A549 treated with Mapracorat at 1 μM for 4 hours (cell line): ENCODE measurements around the gene ELN. TPM values are rescaled to one million over a fixed set of nuclear protein-coding genes. Genes with fewer than 3 reads are reported as not detected.

Experiments
- total RNA-seq: library from RNA; stranded (reverse); fragments of 200-300 nt; extraction: Qiagen RNA extraction; gene quantifications from 5 replicates; pipeline ENCODE4 v1.2.3, GENCODE V29; 2022

Gene ELN
- 0.05 to 0.10 TPM (median 0.06 TPM) in 3 of 5 replicates, not detected in the others for total RNA-seq

DNA sequence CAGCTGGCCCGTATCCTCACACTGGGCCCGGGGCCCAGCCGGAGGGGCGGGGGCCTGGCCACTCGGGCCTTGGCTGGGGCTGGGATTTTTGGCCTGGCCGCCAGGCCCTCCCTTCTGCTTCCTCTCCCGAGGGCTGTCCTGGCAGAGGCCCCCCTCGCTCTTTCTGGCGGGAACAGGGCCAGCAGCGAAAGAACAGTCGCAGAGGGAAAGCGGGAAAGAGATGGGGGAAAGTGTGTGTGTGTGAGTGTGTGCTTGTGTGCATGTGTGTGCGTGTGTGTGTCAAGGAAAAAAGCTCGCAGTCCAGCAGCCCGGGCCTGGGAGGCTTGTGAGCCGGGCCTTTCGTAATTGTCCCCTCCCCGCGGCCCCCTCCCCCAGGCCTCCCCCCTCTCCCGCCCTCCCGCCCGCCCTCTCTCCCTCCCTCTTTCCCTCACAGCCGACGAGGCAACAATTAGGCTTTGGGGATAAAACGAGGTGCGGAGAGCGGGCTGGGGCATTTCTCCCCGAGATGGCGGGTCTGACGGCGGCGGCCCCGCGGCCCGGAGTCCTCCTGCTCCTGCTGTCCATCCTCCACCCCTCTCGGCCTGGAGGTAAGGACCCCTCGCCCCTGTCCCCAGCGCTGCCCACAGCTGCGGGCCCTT is at the start of gene ELN:
TSS of gene ELN (plus strand) at position 491 of the 638 bp plus-strand sequence. CDS start at position 506, 15 bp downstream.

DNA sequence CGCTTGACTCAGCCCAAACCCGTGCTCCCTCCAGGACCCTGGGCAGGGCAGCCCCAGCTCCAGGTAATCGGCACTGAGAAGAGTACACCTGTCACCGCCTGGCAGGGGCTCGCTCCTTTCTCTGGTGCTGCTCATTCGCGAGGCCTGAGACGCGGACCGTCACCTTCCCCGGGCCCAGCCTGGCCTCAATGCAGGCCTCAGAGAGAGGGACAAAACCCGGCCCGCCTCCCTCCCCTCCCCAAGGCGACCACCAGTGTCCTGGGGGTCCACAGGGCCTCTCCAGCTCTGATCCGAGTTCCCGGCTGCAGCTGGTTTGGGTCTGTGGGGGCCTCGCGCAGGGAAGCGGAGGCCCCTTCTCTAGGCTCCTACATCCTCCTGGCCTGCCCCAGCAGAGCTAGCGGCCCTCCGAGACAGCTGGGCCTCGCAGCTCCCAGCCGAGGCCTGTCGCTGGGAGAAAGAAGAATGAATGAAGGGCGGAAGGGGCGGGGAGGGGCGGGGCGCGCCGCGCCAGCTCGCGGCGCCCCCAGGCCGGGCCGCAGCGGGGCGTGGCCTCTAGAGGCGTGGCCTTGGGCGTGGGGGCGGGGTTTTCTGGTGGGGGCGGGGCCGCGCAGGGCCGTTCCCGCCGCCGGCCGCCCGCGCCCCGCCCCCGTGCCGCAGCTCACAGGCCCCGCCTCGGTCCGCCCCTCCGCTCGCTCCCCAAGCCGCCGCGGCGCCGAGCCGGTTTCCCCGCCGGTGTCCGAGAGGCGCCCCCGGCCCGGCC is 55.3 kb downstream of the ELN start, which contains the start of gene LIMK1:
TSS of gene LIMK1 (plus strand) at position 688 of the 760 bp plus-strand sequence. CDS start 187 bp downstream, outside the sequence.

Other genes starting within 250 kb of the ELN start
- gene CLDN4, start 197.2 kb upstream of the ELN start, total RNA-seq = 3.1 to 6.1 TPM (median 3.9 TPM) in 5 replicates
- 6.3 to 12.0 TPM (median 10.8 TPM) in 5 replicates for gene METTL27, start 185.7 kb upstream of the ELN start, total RNA-seq
- gene TMEM270, start 167.0 kb upstream of the ELN start, total RNA-seq = 0.16 to 0.40 TPM (median 0.22 TPM) in 3 of 5 replicates, not detected in the others
- 27.2 to 33.3 TPM (median 31.9 TPM) in 5 replicates for gene LIMK1, start 55.6 kb downstream of the ELN start, total RNA-seq
- 298 to 323 TPM (median 306 TPM) in 5 replicates for gene EIF4H, start 146.2 kb downstream of the ELN start, total RNA-seq
- 0.69 to 1.4 TPM (median 1.1 TPM) in 5 replicates for gene LAT2, start 181.8 kb downstream of the ELN start, total RNA-seq
- gene RFC2, start 226.2 kb downstream of the ELN start, total RNA-seq = 53.3 to 64.9 TPM (median 54.5 TPM) in 5 replicates